GM15510 (cell line): Measurements from ENCODE around the gene ZNF737.
A peak's percentile ranks its signal among the peaks of the same experiment; 100 is the strongest.

Experiments used
- POLR2A ChIP-seq: IDR thresholded peaks from 3 replicates; pipeline ENCODE4 v1.6.1; 2011; ENCODE audit warnings: borderline replicate concordance; ENCODE audit not compliant: insufficient read length; ENCODE audit errors: extremely low read depth

ZNF737 gene

GRCh38 chr19:20565321-20566018, at the start of gene ZNF737:
ZNF737 (minus strand) TSS chr19:20565781; CDS start chr19:20565640, 141 bp downstream.
- peak; percentile 64 for TF ChIP-seq POLR2A

DNA sequence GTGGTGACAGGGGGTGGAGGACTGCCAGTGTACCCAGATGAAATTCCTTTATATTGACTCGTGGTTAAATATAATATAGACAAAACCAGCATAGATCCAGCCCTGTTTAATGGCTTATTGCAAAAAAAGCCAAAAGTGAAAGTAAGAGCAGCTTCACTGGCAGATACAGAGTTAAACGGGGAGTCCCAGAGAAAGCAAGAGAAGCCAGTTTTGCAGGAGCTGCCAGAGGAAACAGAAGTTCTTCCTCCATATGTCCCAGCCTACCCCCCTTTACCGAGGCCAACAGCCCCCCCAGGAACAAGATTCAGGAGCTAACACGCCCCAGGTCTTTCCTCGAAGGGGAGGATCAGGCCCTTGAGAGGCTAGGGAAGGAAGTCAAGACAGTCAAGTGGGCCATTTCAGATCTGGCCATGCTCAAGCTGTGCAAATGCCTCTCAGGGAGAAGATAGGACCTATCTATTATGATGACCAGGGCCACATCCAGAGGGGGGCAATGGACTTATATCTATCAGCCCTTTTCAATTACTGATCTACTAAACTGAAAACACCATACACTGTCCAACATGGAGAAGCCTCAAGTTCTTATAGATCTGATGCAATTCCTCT, 47.2 kb upstream of the ZNF737 start:
- TF ChIP-seq POLR2A, result no peak

- TF ChIP-seq POLR2A, result no peak
These were observed 46.3 kb upstream of the ZNF737 start for GRCh38 chr19:20611866-20612265.

DNA sequence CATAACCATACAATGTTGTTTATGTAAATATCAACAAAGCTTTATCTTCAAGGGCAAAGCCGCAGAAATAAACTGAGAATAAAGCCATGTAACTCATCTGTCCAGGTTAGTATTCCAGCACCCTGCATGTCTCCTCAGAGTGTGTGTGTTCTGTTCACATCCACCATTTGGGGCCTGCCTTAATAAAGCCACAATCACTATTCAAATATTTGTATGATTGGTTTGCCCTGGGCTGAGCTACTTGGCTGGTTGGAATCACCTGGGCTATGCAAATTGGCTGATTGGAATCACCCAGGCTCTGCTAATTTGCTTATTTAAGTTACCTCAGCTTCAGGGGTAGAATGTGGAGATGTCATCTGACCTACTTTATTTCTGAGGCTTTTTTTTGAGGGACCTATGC, 42.4 kb upstream of the ZNF737 start:
- no peak for TF ChIP-seq POLR2A

DNA sequence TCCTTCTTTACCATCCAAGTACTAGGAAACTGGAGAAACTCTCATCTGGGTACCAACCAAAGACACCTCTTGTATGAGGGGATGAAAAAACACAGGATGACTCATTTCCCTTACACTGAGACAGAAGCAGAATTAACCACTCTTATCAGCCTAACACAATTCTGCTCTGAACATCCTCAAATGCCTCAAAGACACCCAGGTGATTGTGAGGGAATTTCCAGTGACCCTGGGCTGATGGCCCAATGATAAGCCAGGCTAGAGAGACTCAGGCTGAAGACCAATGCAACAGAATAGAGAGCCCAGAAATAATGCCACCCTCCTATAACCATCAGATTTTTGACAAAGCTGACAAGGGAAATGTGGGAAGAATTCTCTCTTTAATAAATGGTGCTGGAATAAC, 7.0 kb downstream of the ZNF737 start:
- TF ChIP-seq POLR2A, result no peak

GRCh38 chr19:20558011-20558410, 7.6 kb downstream of the ZNF737 start:
- no peak for TF ChIP-seq POLR2A

- TF ChIP-seq POLR2A, result no peak
These were observed 52.2 kb downstream of the ZNF737 start for GRCh38 chr19:20513189-20513904.

DNA sequence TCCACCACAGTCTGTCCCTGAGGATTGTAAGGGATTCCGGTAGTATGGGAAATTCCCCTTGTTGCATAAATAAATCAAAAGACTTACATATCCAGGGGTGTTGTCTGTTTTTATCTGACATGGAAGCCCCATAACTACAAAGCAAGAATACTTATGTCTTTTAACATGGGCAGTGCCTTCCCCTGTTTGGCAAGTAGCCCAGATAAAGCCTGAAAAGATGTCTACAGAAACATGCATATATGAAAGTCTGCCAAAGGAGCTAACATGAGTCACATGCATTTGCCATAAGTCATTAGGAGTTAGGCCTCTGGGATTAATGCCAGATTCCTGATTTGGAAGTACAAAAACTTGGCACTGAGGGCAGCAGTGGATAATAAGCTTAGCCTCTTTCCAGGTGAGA, 62.1 kb downstream of the ZNF737 start:
- TF ChIP-seq POLR2A, result no peak
